Measurements from ENCODE around the gene EXO1. TPM values are rescaled to one million over a fixed set of nuclear protein-coding genes. Genes with fewer than 3 reads are reported as not detected.

Gene EXO1
- polyA plus RNA-seq, 1 donor (not counting 4 experiments of a cell fraction or from before 2014, with no cell fraction given): 5.4 TPM

DNA sequence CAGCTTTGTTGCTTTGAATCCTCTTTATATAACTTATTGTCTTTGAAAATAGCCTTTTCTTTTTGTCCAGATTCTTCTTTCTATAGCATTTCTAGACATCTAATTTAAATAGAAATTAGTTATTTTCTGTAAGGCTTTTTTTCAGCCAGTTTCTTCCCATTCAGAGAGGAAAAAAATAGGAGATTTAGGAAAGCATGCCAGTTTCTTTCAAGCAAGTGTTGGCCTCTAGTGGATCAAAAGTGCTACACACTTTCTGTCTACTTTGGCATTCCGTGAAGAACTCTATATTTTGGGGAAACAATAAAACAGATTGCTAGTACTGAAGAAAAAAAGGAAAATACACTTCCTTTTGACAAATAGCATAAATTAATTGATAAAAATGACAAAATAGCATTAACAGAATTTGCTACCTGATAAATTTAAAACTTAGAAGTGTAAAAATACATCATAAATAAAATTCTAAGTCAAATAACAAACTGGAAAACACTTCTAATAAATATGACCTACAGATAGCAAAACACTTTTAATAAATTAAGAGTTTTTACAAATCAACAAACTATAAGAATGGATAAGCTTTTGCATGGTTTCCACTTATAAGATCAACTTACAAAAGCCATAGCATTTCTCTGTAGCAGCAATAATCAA, 13.1 kb upstream of the EXO1 start:
- H3K9me1 ChIP-seq (ENCODE audit: control insufficient read depth, extremely low read depth, insufficient read depth, low read length): no peaks in the 10 kb centered on the region
- FAIRE-seq (no peak), DNase-seq (ENCODE audit: low read depth, low spot score) (no peak)
- H4K20me1 ChIP-seq (ENCODE audit: control insufficient read depth, extremely low read depth, insufficient read depth, low read length): no peaks in the 10 kb centered on the region
- no peak overlapping the region for H3K4me2 ChIP-seq (ENCODE audit: control insufficient read depth, extremely low read depth, insufficient read depth, low read depth, low read length)
- no peaks in the 10 kb centered on the region for H3K36me3 ChIP-seq (ENCODE audit: control insufficient read depth in 2 of 2, extremely low read depth in 1 of 2, insufficient read depth in 2 of 2, low read length in 2 of 2)
- no peak overlapping the region for H2AFZ ChIP-seq (ENCODE audit: control insufficient read depth, low read length)
- H3K4me3 ChIP-seq (ENCODE audit: control insufficient read depth in 2 of 3, extremely low read depth in 1 of 3, insufficient read depth in 2 of 3, low read depth in 1 of 3, low read length in 3 of 3): no peak overlapping the region
- H3K4me1 ChIP-seq (ENCODE audit: control insufficient read depth, extremely low read depth, insufficient read depth, low read length): peaks cover 23% of the 10 kb centered on the region
- H3K9ac ChIP-seq (ENCODE audit: control insufficient read depth, extremely low read depth, insufficient read depth, low read length): no peak overlapping the region
- TF ChIP-seq CTCF (optimal IDR thresholded peaks at IDR 0.05 in 1 of 3, IDR thresholded peaks at IDR 0.05 in 1 of 3, conservative IDR thresholded peaks at IDR 0.05 in 1 of 3; ENCODE audit: extremely low read depth in 1 of 3, insufficient read depth in 2 of 3, low read length in 3 of 3) (peak in 2 of 3 experiments; percentile 61 to 62), EZH2 (IDR thresholded peaks at IDR 0.05; ENCODE audit: low read length) (no peak)
- dilution Hi-C loops (cut with MboI; ENCODE audit: extremely low pct_ligation_motif_present, low sequenced_read_pairs): loop anchor here (25.0 kb wide), 1 partner anchor 223 kb away; no protein-coding TSS in a partner anchor
- H3K79me2 ChIP-seq (ENCODE audit: control insufficient read depth, insufficient read depth, low read length): no peaks in the 10 kb centered on the region
- no peak overlapping the region for H3K27ac ChIP-seq (ENCODE audit: control insufficient read depth, insufficient read depth, low read length)
- no peaks in the 10 kb centered on the region for H3K27me3 ChIP-seq (ENCODE audit: control insufficient read depth, extremely low read depth, insufficient read depth, low read length)
- no peaks in the 10 kb centered on the region for H3K9me3 ChIP-seq (ENCODE audit: control insufficient read depth, low read depth, low read length)

DNA sequence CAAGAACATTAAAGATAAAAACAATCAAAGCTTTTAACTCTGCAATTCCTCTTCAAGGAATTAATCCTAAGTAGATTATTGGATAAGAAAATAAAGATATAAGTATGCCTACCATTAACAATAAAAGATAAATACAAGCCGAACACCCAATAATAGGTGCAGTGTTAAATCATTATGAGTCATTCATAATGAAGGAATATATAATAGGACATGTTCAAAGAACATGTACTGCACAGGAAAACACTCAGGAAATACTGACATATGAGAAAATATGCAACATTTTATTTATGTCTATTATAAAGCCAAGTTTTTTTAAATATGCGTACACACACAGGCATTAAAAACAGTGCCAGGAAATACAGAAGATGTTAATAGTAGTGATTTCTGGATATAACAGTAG, 11.1 kb upstream of the EXO1 start:
- Histone ChIP-seq H3K4me2 (ENCODE audit: control insufficient read depth, extremely low read depth, insufficient read depth, low read depth, low read length) (no peak overlapping the region), H3K9me3 (ENCODE audit: control insufficient read depth, low read depth, low read length) (no peaks in the 10 kb centered on the region), H3K4me3 (ENCODE audit: control insufficient read depth in 2 of 3, extremely low read depth in 1 of 3, insufficient read depth in 2 of 3, low read depth in 1 of 3, low read length in 3 of 3) (no peak overlapping the region), H4K20me1 (ENCODE audit: control insufficient read depth, extremely low read depth, insufficient read depth, low read length) (no peaks in the 10 kb centered on the region), H3K9ac (ENCODE audit: control insufficient read depth, extremely low read depth, insufficient read depth, low read length) (no peak overlapping the region), H3K36me3 (ENCODE audit: control insufficient read depth in 2 of 2, extremely low read depth in 1 of 2, insufficient read depth in 2 of 2, low read length in 2 of 2) (no peaks in the 10 kb centered on the region), H3K79me2 (ENCODE audit: control insufficient read depth, insufficient read depth, low read length) (no peaks in the 10 kb centered on the region), H2AFZ (ENCODE audit: control insufficient read depth, low read length) (no peak overlapping the region), H3K27ac (ENCODE audit: control insufficient read depth, insufficient read depth, low read length) (peak overlapping the region; percentile 15), H3K9me1 (ENCODE audit: control insufficient read depth, extremely low read depth, insufficient read depth, low read length) (no peaks in the 10 kb centered on the region), H3K4me1 (ENCODE audit: control insufficient read depth, extremely low read depth, insufficient read depth, low read length) (peaks cover 23% of the 10 kb centered on the region), H3K27me3 (ENCODE audit: control insufficient read depth, extremely low read depth, insufficient read depth, low read length) (no peaks in the 10 kb centered on the region)
- DNase-seq (ENCODE audit: low read depth, low spot score) (no peak), FAIRE-seq (no peak)
- TF ChIP-seq CTCF (optimal IDR thresholded peaks at IDR 0.05 in 1 of 3, IDR thresholded peaks at IDR 0.05 in 1 of 3, conservative IDR thresholded peaks at IDR 0.05 in 1 of 3; ENCODE audit: extremely low read depth in 1 of 3, insufficient read depth in 2 of 3, low read length in 3 of 3): no peak
- no peak for TF ChIP-seq EZH2 (IDR thresholded peaks at IDR 0.05; ENCODE audit: low read length)
- dilution Hi-C loops (cut with MboI; ENCODE audit: extremely low pct_ligation_motif_present, low sequenced_read_pairs): loop anchor here (25.0 kb wide), 1 partner anchor 225 kb away; no protein-coding TSS in a partner anchor

Measured in keratinocyte (primary cell).